Measurements from ENCODE around the gene COL5A1. TPM values are rescaled to one million over a fixed set of nuclear protein-coding genes. Genes with fewer than 3 reads are reported as not detected.

COL5A1 gene
- total RNA-seq, 1 experiment from 2014 or later: 9.5 TPM

GRCh38 chr9:134637241-134637640, 4.4 kb upstream of the COL5A1 start:
- no peaks in the 10 kb centered on the region for H3K4me1 ChIP-seq (ENCODE audit: insufficient read depth, low read length)
- TF ChIP-seq, protein P1, sequence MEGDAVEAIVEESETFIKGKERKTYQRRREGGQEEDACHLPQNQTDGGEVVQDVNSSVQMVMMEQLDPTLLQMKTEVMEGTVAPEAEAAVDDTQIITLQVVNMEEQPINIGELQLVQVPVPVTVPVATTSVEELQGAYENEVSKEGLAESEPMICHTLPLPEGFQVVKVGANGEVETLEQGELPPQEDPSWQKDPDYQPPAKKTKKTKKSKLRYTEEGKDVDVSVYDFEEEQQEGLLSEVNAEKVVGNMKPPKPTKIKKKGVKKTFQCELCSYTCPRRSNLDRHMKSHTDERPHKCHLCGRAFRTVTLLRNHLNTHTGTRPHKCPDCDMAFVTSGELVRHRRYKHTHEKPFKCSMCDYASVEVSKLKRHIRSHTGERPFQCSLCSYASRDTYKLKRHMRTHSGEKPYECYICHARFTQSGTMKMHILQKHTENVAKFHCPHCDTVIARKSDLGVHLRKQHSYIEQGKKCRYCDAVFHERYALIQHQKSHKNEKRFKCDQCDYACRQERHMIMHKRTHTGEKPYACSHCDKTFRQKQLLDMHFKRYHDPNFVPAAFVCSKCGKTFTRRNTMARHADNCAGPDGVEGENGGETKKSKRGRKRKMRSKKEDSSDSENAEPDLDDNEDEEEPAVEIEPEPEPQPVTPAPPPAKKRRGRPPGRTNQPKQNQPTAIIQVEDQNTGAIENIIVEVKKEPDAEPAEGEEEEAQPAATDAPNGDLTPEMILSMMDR (conservative IDR thresholded peaks at IDR 0.05): no peak
- WGBS (ENCODE audit: extremely low coverage, insufficient read length, low lambda C conversion rate): no CpG with 5 or more reads among the region's 12 CpGs
- no peaks in the 10 kb centered on the region for H3K79me1 ChIP-seq (ENCODE audit: insufficient read depth, low read depth, low read length, poor library complexity, severe bottlenecking)
- no peak overlapping the region for H3K9ac ChIP-seq (ENCODE audit: extremely low read depth, insufficient read length, low read length)
- H3K56ac ChIP-seq (ENCODE audit: insufficient read length, low read depth, low read length): no peak overlapping the region
- DNase-seq: no peak
- no peak overlapping the region for H3T11ph ChIP-seq (ENCODE audit: low read length)
- Mint-ChIP-seq H3K27ac (peak overlapping the region in 1 of 3 experiments; percentile 62; a peak in 1 of 7 replicates), H3K27me3 (ENCODE audit: low read depth) (peaks cover 18% of the 10 kb centered on the region), H3K36me3 (ENCODE audit: insufficient read depth in 1 of 3, low read depth in 3 of 3) (no peaks in the 10 kb centered on the region; a peak in 1 of 7 replicates), H3K4me1 (peaks cover 6 to 21% of the 10 kb centered on the region in 2 experiments; a peak in 3 of 4 replicates), H3K4me3 (no peak overlapping the region), H3K9me3 (no peaks in the 10 kb centered on the region; a peak in 1 of 5 replicates)
- H3K4ac ChIP-seq (ENCODE audit: low read depth, low read length): no peak overlapping the region
- H2BK12ac ChIP-seq (ENCODE audit: insufficient read length, low read depth, low read length): no peak overlapping the region
- H2BK20ac ChIP-seq (ENCODE audit: low read depth, low read length, poor library complexity, severe bottlenecking): no peak overlapping the region
- no peak overlapping the region for H2BK5ac ChIP-seq (ENCODE audit: insufficient read length, low read length)
- H3K27me3 ChIP-seq (ENCODE audit: insufficient read depth, low read length): no peaks in the 10 kb centered on the region
- H2AFZ ChIP-seq (ENCODE audit: low read length): no peak overlapping the region
- no peaks in the 10 kb centered on the region for H4K20me1 ChIP-seq (ENCODE audit: control insufficient read depth, insufficient read depth, insufficient read length)
- no peak overlapping the region for H2BK15ac ChIP-seq (ENCODE audit: low read depth, low read length)
- H3K4me2 ChIP-seq (ENCODE audit: insufficient read depth, insufficient read length, low read length): no peak overlapping the region
- H2BK120ac ChIP-seq (ENCODE audit: low read depth, low read length, poor library complexity, severe bottlenecking): no peak overlapping the region
- H2AK5ac ChIP-seq (ENCODE audit: insufficient read length, low read length): no peak overlapping the region
- H3K9me3 ChIP-seq (ENCODE audit: control insufficient read depth, low read depth, low read length): no peaks in the 10 kb centered on the region
- no peak overlapping the region for H3K14ac ChIP-seq (ENCODE audit: insufficient read depth, low read length)
- no peak overlapping the region for H3K18ac ChIP-seq (ENCODE audit: insufficient read length, low read depth, low read length)
- no peak overlapping the region for H3K27ac ChIP-seq (ENCODE audit: insufficient read length, low read depth, low read length)
- no peak overlapping the region for H4K5ac ChIP-seq (ENCODE audit: insufficient read length, low read depth, low read length)
- H4K8ac ChIP-seq (replicated peaks; ENCODE audit: insufficient read length, low read depth, low read length): no peak overlapping the region
- H3K23me2 ChIP-seq (ENCODE audit: insufficient read length, low read depth, low read length, poor library complexity, severe bottlenecking): no peaks in the 10 kb centered on the region
- H3K23ac ChIP-seq (ENCODE audit: insufficient read length, low read depth, low read length): no peak overlapping the region
- H4K91ac ChIP-seq (ENCODE audit: insufficient read length, low read depth, low read length): no peak overlapping the region
- no peaks in the 10 kb centered on the region for H3K79me2 ChIP-seq (ENCODE audit: insufficient read depth, low read length)
